Measurements from ENCODE around the gene EIF4B.

GRCh38 chr12:53036802-53037201 is 30.5 kb downstream of the EIF4B start:
- TF ChIP-seq EZH2phosphoT487 (IDR thresholded peaks at IDR 0.05; ENCODE audit: insufficient read depth, low read depth) (no peak), EZH2 (IDR thresholded peaks at IDR 0.05; ENCODE audit: insufficient read depth, poor library complexity, severe bottlenecking) (no peak)
